ENCODE data around the gene MATN1. TPM values are rescaled to one million over a fixed set of nuclear protein-coding genes. Genes with fewer than 3 reads are reported as not detected.

The MATN1 gene
- total RNA-seq, 1 donor from 2014 or later, result 0.72 TPM

DNA sequence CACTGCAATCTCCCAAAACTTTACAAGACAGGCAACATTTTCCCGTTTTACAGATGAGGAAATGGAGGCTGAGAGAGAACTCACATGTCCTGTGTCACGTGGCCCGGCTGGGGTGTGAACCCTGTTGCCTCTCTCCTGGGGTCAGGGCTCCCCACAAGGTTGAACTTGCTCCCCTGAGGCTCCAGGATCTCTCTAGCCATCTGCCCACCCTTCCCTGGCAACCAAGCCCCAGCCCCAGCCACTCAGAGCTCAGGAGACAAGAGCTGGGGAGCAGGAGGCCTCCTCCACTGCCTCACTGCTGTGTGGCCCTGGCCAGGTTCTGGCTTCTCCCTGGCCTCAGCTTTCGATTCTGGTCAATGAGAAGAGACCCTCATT, 22.4 kb upstream of the MATN1 start:
- no peak for DNase-seq (ENCODE audit: low spot score)

DNA sequence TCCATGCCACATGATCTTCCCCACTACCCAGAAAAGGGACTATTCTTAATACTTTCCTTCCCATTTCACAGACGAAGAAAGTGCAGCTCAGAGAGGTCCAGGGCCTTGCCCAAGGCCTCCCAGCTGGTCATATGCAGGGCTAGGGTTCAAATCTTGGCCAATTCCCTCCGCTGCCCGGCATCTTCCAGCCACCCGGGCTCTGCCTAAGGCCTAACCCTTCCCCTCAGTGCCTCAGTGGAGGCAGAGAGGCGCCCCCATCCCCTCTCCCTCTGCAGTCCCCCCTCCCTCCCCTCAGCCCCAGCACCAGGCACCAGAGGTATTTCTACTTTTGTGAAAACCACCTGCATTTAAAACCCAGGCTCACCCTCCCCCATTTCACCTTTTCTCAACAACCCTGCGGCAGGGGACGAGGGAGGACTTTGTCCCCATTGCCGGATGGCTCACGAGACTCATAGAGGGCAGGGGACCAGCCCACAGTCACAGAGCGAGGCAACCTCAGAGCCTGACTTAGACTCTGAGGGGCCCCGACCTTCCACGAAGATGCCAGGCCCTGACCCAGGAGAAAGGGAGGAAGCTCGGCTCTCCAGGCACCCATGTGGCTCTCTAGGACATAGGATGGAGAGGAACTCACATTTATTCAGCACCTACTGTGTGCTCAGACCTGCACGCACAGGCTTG, 21.9 kb upstream of the MATN1 start:
- DNase-seq (ENCODE audit: low spot score), result no peak

DNA sequence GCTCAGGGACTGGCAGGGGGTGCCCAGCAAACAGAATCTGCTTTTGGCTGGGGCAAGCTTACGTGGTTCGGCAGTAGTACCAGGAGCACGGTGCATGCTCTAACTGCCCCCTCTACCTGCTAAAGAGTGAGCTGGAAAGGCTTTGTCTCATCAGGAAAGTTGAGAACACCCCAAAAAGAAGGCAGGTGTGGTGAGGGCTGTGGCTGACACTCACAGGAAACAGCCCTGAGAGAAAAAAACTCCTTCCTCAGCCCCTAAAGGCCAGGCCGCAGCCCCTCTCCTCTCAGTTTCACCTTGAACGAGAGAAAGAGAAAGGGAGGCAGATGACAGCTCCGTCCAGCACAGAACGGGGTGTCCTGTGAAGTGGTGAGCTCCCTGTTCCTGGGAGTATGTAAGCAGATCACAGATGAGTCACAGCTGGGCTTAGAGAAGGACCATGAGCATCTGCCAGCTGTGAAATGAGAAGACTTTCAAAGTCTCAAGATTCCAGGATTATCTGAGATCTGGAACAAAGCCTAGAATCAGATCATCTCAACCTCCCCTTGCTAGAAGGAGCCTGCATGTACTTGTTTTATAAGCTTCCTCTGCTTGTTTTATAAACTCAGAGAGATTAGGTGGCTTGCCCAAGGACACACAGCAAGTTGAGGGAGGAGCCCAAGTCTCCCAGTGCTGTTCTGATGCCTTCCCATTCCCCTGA, 20.8 kb upstream of the MATN1 start:
- DNase-seq (ENCODE audit: low spot score), result peak; percentile 81

DNA sequence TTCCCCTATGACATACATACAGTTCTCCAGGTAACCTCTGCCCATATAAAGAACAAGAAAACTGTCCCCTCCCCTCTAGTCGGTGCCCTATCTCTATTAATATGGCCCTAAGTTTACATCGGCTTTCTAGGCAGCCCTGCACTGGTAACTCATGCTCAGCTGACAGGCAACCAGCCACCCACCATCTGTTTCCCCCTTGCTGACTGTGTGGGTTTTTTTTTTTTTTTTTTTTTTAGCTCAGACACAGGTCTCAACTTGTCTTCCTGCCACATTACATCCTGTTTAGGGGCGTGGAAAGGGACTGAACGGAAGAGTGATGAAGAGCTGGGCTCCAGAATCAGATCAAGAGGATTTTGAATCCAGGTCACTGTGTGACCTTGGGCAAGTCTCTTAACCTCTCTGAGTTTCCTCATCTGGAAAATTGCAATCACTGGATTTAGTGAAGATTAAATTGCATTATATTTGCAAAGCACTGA, 20.2 kb upstream of the MATN1 start:
- DNase-seq (ENCODE audit: low spot score), result no peak

DNA sequence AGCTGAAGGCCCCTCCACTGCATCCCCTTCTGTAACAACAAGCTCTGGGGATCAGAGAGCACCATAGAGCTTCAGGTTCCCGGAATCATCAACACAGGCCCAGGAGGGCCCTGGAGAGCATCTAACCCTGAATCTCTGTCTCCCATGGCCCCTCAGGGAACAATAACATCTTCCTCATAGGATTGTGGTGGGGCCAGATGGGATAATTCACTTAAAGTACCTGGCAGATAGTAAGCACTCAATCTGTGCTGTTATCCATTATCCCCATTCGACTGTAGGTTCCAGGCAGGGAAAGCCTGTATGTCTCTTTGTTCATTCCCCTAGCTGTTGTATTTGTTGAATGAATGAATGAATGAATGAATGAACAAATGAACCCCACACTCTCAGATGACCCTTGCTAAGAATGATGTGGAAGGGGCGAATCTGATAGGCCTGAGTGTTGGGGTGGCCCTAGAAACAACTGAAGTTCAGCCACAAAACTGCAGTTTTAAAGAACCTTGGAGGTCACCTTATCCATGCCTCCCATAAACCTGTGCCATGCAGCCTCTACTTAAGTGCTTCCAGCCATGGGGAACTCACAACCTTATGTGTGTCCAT, 19.7 kb upstream of the MATN1 start:
- no peak for DNase-seq (ENCODE audit: low spot score)

DNA sequence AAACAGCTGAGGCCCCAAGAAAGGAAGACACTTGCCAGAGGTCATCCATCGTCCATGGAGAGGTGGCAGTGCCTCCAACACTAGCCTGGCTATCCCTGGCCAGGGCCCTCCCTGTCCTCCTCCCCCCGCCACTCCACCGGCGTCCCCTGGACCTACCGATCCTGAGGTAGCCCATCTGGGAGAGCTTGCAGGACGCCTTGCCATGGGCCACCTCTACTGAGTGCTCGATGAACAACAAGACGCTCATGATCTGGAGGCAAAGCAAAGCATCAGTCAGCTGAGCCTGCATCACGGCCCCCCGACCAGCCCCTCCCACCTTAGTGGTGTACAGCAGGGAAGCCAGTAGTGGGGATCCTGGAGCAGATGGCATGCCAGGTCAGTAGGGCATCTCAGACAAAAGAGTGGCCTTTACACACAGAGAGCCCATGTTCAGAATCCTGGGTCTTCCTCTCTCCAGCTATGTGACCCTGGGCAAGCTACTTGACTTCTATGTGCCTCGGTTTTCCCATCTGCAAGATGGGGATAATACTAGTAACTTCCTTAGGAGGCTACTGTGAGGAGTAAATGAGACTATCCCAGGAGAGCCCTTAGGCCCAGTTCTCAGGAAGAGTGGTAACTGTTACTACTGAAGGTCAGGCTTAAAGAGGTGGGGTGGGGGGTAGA, 19.0 kb upstream of the MATN1 start:
- DNase-seq (ENCODE audit: low spot score), result no peak

DNA sequence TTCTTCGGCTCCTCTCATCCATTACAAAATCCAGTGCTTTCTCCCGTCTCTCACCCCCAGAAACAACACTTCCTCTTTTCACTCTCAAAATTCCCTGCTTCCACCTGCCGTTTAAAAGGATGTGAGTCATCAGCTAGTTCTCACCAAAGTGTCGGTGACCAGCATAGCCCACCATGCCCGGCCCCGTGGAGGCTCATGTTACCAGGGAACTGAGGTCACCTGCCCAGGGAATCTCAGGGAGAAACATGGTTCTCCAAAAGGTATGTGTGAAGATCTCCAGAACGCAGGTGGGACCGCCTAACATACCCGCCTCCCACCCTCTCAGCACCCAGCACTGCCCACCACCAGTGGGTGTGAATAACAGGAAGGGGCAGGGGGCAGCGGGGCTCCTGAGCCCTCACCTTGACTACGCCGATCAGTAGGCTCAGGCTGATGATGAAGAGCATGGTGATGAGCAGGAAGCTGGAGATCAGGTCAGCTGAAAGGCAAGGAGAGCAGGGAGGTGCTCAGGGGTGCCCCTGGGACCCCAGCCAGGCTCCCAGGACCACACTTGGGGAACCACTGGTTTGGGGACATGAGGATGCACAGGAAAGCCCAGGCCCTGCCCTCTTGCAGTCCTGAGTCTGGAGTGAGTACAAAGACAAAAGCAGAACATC, 18.0 kb upstream of the MATN1 start:
- DNase-seq (ENCODE audit: low spot score), result no peak

DNA sequence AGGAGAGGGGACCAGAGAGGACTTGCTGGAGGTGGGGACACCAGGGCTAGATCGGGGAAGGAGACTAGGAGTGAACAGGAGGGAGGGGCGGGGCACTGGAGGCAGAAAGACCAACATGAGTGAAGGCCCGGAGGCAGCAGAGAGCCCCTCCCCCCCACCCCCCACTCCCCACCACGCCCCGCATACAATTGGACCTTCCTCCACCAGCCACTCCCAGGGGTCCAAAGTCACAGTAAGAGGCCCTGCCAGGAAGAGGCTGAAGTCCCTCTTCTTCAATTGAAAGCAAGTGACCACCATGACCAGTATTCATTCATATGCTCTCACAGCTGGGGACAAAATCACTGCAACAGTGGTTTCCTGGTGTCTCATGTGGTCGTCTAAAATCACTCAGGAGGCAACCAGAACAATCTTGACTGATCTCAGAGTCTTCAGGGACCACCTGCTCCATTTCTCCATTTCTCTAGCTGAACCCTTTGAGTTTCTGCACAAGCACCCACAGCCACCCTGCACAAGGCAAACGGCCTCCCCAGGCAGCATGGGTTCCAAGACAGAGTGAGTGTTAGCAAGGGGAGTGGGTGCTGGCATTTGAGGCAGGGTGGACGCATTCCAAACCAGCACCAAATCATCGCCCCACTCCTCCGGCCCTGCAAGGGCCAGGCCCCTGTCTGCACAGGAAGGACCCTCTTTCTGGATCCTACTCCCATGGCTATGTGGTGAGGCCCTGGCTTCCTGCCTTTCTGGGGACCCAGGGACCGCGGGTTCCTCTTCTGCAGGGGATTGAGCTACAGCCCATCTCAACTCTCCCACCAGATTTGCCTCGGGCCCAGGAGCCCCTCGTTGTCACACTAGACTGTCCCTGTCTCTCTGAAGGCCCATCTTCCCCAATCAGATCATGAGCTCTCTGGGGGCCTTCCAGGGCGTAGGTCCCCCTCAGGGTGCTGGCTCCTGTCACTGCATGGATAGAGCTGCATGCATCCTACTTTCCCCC, 17.2 kb upstream of the MATN1 start:
- DNase-seq (ENCODE audit: low spot score), result no peak

DNA sequence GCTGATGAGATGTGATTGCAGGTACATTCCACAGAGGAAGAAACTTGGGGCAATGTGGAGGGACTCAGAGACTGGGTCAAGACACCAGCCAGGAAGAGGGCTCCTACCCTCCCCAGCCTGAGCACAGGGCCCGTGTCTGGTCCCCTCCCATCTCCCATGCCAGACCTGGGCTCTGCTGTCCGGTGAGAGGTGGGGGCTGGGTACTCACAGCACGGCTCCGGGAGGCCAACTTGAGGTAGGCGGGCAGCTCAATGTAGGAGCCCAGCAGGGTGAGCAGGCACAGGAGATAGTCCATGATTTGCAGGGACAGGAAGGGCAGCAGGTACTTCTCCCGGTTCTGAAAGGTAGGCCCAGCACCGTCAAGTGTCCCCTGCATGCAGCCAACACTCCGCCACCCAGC, 16.2 kb upstream of the MATN1 start:
- DNase-seq (ENCODE audit: low spot score), result no peak

DNA sequence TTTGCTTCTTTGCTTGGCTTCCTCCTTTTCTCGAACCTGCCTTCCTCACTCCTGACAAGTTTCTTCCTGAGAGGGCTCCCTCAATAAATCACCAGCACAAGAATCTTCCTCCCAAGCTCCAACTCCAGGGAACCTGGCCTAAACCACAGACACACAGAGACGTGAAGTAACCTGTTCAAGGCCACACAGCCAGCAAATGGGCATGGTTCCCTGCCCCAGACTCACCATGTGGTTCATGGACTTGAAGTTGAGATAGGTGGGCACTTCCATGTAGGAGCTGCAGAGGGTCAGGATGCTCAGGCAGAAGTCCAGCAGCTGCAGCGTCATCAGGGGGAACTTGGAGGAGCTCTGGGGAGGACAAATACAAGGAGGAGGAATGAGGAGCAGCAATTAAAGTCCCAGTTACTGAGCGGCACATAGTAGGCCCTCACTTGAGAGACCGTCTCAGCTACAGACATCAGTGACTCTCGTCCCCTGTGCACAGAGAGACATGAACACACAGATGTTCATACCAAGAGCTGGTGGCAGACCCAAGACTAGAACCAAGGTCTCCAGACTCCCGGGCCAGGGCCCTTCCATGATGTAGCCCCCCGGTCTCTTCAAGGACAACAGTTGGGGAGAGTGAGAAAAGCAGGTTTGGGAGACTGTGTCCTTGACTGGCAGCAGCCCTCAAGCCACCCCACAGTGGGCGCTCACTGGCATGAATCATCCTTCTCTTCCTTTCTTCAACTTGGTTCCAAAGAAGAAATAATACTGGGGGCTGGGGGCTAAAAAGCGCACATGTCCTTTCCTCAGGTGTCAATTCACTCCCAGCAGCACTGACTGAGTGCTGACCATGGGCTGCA, 15.6 kb upstream of the MATN1 start:
- DNase-seq (ENCODE audit: low spot score), result no peak

DNA sequence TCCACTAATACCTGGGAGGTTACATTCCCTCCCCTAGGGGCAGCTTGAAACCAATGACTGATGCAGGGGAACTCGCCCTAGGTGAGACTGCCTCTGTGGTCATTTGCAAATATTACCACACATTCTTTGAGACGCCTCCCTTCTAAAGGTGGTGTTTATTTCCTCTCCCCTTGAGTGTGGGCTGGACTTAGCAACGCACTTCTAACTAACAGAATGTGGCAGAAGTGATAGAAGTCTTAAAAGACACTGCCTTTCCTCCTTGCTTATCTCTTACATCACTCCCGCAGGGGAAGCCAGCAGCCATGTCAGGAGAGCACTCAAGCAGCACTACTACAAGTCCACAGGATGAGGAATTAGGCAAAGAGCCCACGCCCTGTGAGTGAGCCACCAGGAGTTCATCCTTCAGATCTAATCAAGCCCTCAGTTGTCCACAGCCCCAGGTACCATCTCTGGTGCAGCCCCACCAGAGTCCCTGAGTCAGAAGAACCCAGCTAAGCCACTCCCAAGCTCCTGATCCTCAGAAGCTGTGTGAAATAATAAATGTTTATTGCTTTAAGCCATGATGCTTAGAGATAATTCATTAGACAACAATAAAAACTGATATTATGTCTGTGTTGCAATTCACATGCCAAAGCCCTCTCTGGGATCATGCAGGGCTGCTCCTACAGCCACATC, 14.8 kb upstream of the MATN1 start:
- DNase-seq (ENCODE audit: low spot score), result no peak

DNA sequence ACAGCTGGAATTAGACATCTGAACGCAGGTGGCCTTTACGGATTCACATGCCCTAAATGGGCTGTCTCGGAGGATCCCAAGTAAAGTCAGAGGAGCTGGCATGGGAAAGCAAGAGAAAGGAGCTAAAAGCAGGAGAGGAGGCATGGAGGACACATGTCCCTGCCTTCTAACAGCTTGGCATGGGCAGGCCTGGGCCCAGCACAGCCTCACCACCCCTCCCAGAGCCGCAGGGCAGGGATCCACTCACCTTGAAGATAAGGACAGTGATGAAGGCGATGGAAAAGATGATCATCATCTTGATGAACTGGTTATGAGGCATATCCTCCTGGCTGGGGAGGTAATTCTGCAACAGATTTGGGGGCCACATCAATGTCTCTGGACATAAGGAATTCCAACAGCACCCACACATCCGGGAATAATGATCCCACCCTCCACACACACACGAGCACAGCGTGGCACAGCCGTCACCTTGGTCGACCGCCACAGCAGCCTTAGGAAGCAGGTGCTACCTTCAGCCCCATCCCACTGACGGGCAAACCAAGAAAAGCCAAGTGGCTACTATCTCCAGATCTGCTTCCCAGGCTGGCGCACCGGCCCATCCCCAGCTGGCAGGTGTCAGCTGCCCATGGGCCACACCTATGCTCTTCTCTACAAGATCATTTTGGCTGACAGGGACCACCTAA, 14.1 kb upstream of the MATN1 start:
- DNase-seq (ENCODE audit: low spot score), result no peak

DNA sequence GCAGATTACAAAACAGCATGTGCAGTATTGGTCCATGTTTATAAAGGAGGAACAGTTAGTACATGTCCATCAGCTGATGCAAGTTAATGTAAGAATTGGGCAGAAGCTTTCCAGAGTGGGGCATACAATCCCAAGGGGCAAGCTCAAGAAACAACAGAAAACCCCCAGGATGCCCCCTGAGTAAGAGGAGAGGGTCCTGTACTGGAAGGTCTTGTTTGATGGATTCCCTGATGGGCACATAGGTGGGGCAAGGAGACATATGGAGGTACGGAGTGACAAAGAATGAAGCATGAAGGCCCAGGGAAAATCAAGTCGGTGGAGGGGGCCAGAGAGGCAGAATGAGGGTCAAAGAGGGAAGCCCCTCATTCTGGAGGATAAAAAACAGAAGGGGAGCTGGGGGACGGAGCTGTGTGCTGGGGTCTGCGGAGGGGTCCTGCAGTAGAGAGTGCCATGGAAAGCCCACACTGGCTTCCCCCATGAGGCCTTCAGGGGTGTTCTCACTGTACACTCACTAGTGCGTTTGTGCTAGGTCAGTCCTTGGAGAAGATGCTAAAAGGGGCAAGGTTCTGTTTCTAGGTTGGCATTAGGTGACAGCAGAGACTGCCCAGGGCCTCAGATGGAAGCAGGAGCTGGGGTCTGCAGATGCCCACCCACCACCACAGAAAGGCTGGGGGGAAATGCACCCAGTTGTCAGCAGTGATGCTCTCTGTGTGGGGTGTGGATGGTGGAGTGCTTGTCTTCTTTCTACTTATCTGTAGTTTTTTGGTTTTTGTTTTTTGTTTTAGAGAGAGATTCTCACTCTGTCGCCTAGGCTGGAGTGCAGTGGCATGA, 12.5 kb upstream of the MATN1 start:
- DNase-seq (ENCODE audit: low spot score), result no peak

DNA sequence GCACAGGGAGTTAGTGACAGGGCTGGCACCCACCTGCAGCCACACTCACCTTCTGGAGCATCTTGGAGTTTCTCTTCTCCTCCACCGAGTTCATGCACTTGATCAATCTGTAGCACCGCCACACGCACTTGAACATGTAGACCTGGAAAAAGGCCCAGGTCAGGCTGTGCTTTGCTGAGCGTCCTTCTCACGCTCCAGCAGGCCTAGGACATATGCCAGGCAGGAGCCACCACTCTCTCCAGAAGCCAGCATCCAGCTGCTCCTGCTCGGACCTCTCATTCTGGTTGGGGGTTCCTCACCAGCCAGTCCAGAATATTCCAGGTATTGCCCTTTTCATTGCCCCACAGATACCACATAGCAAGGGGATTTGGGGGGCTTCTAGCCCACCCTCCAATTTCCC, 11.7 kb upstream of the MATN1 start:
- no peak for DNase-seq (ENCODE audit: low spot score)

DNA sequence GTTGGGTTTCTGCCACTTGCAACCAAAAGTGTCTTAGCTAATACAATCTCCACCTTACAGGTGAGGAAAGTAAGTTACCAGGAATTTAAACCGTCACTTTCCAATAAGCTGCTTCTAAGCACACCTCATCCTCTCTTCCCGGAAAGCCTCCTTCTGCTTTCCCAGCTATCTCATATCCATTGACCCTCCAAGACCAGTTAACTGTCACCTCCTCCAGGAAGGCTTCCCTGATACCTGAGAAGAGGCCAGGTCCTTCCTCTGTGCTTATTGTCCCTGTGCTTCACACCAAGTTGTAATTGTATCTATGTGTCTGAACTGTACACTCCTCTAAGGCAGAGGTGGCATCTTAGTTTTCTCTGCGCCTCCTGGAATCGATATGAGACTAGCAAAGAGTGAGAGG, 11.2 kb upstream of the MATN1 start:
- no peak for DNase-seq (ENCODE audit: low spot score)

DNA sequence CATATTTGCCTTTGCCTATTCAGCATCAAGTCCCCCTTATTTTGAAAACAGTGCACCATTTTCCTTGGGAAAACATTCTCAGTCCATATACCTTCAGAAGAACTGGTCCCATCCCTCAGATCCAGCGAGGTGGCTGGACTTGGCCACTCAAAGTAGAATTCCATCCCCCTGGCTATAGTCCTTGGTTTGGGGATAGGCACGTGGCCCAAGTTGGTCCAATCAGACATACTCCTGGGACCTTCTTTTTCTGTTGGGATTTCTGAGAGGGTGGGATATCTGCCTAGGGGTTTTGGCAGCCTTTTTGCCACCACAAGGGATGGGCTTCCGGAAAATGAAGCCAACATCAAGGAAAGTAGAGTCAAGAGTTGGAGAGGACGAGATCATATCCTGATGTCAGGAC, 10.7 kb upstream of the MATN1 start:
- DNase-seq (ENCODE audit: low spot score), result no peak

DNA sequence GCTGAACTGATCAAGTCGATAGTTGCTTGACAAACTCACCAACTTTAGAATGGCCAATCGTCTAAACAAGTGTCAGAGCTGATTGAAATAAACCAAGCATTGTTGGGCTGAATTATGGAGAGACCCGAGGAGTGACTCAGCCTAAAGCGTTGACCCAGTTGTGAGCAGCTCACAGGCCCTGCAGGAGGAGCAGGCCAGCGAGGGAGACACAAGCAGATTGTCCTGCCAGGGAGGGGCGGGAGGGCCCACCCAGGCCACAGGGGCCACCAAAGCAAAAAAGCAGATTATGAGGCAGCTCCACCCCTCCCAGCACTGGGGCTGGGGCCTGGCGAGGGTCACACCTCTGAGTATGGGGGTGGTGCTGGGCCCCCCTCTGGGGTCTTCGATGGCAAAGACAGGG, 10.1 kb upstream of the MATN1 start:
- DNase-seq (ENCODE audit: low spot score), result no peak

All from umbilical cord (tissue), 2 donors.